ENCODE data around the gene RXYLT1.
"Not testable (repeated sequence)": the region's sequence is repeated elsewhere in the genome, so short reads cannot be mapped to it uniquely, and the experiment has no call there.

RXYLT1 gene

GRCh38 chr12:63836936-63837335, 57.2 kb downstream of the RXYLT1 start:
- ChIA-PET POLR2A (no interaction called here), CTCF (interaction anchor here (0.8 to 10.7 kb wide), 12 partner anchors 8 to 556 kb away, joined by 3 to 187 read pairs (median 4); partner anchors contain the start of genes C12orf56 and SRGAP1)
- no peak overlapping the region for H3K4me3 ChIP-seq (ENCODE audit: low read depth, low read length)
- no peak for DNase-seq (ENCODE audit: low read depth, low spot score)
- TF ChIP-seq, protein P1, sequence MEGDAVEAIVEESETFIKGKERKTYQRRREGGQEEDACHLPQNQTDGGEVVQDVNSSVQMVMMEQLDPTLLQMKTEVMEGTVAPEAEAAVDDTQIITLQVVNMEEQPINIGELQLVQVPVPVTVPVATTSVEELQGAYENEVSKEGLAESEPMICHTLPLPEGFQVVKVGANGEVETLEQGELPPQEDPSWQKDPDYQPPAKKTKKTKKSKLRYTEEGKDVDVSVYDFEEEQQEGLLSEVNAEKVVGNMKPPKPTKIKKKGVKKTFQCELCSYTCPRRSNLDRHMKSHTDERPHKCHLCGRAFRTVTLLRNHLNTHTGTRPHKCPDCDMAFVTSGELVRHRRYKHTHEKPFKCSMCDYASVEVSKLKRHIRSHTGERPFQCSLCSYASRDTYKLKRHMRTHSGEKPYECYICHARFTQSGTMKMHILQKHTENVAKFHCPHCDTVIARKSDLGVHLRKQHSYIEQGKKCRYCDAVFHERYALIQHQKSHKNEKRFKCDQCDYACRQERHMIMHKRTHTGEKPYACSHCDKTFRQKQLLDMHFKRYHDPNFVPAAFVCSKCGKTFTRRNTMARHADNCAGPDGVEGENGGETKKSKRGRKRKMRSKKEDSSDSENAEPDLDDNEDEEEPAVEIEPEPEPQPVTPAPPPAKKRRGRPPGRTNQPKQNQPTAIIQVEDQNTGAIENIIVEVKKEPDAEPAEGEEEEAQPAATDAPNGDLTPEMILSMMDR (IDR thresholded peaks at IDR 0.05; ENCODE audit: insufficient read depth, low read length, missing control alignments) = no peak

DNA sequence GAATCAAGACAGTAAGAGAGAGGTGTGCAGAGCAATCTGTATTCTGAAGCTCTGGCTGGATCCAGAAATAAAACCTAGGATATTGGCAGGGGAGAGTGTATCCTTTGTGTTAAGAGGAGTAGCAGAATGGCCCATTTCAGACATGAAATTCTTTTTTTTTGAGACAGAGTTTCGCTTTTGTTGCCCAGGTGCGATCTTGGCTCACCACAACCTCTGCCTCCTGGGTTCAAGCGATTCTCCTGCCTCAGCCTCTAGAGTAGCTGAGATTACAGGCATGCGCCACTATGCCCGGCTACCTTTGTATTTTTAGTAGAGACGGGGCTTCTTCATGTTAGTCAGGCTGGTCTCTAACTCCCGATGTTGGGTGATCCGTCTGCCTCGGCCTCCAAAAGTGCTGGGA, 58.7 kb downstream of the RXYLT1 start:
- POLR2A ChIA-PET = no interaction called here
- TF ChIP-seq, protein P1 (IDR thresholded peaks at IDR 0.05; ENCODE audit: insufficient read depth, low read length, missing control alignments) = no peak
- no peak for DNase-seq (ENCODE audit: low read depth, low spot score)
- no peak overlapping the region for H3K4me3 ChIP-seq (ENCODE audit: low read depth, low read length)
- CTCF ChIA-PET = interaction anchor here (1.0 to 10.7 kb wide), 12 partner anchors 8 to 552 kb away, joined by 3 to 187 read pairs (median 6); partner anchors contain the start of gene C12orf56

- DNase-seq (ENCODE audit: low read depth, low spot score) = no peak
- ChIA-PET POLR2A (no interaction called here), CTCF (interaction anchor here (0.7 to 10.7 kb wide), 7 partner anchors 15 to 550 kb away, joined by 3 to 187 read pairs (median 4); partner anchors contain the start of gene C12orf56)
- TF ChIP-seq, protein P1 (IDR thresholded peaks at IDR 0.05; ENCODE audit: insufficient read depth, low read length, missing control alignments) = no peak
- H3K4me3 ChIP-seq (ENCODE audit: low read depth, low read length) = no peak overlapping the region
These were observed 61.3 kb downstream of the RXYLT1 start for GRCh38 chr12:63841011-63841410.

GRCh38 chr12:63841571-63841970, 61.9 kb downstream of the RXYLT1 start:
- no peak overlapping the region for H3K4me3 ChIP-seq (ENCODE audit: low read depth, low read length)
- POLR2A ChIA-PET = no interaction called here
- no peak for DNase-seq (ENCODE audit: low read depth, low spot score)
- CTCF ChIA-PET = interaction anchor here (0.7 to 10.7 kb wide), 7 partner anchors 15 to 549 kb away, joined by 3 to 187 read pairs (median 4); partner anchors contain the start of gene C12orf56
- TF ChIP-seq, protein P1 (IDR thresholded peaks at IDR 0.05; ENCODE audit: insufficient read depth, low read length, missing control alignments) = no peak

- POLR2A ChIA-PET = interaction anchor here (1.5 to 2.8 kb wide), 2 partner anchors 167 to 338 kb away, joined by 5 to 14 read pairs; no protein-coding TSS in a partner anchor
- CTCF ChIA-PET = interaction anchor here (0.9 to 10.7 kb wide), 20 partner anchors 11 to 428 kb away, joined by 3 to 187 read pairs (median 7); no protein-coding TSS in a partner anchor
- not testable (repeated sequence) for H3K4me3 ChIP-seq (ENCODE audit: low read depth, low read length); DNase-seq (ENCODE audit: low read depth, low spot score)
These were observed 63.0 kb downstream of the RXYLT1 start for GRCh38 chr12:63842750-63843149.

GRCh38 chr12:63843254-63843720, 63.6 kb downstream of the RXYLT1 start:
- no peak for DNase-seq (ENCODE audit: low read depth, low spot score)
- ChIA-PET POLR2A (interaction anchor here (0.5 to 2.8 kb wide), 6 partner anchors 166 to 536 kb away, joined by 4 to 14 read pairs (median 5); partner anchors contain the start of gene KICS2), CTCF (interaction anchor here (0.6 to 10.7 kb wide), 34 partner anchors 10 to 428 kb away, joined by 3 to 187 read pairs (median 4); no protein-coding TSS in a partner anchor)
- TF ChIP-seq, protein P1 (IDR thresholded peaks at IDR 0.05; ENCODE audit: insufficient read depth, low read length, missing control alignments) = no peak
- H3K4me3 ChIP-seq (ENCODE audit: low read depth, low read length) = peak overlapping the region; percentile 96
